HEK293 (cell line): Measurements from ENCODE around the gene DSG2.

Experiments used
- BCL11A ChIP-seq: fragments of 450-650 bp; formaldehyde crosslinking; IDR thresholded peaks from 2 replicates; pipeline ENCODE4 v1.5.1; 2016; ENCODE audit warnings: low read depth, missing biosample characterization, missing genetic modification characterization
- ZNF530 ChIP-seq: fragments of 450-650 bp; formaldehyde crosslinking; IDR thresholded peaks from 2 replicates; pipeline ENCODE4 v1.5.1; 2016; ENCODE audit warnings: low read depth, missing biosample characterization, missing genetic modification characterization
- ZNF660 ChIP-seq: fragments of 450-650 bp; IDR thresholded peaks from 2 replicates; pipeline ENCODE4 v1.5.1; 2018; ENCODE audit warnings: missing biosample characterization, mild to moderate bottlenecking, missing genetic modification characterization
- TF ChIP-seq, protein P1 (sequence below): fragments of 450-650 bp; formaldehyde crosslinking; IDR thresholded peaks from 2 replicates; pipeline ENCODE4 v1.5.1; 2016; ENCODE audit warnings: missing biosample characterization, missing genetic modification characterization

- TF ChIP-seq, protein P1, sequence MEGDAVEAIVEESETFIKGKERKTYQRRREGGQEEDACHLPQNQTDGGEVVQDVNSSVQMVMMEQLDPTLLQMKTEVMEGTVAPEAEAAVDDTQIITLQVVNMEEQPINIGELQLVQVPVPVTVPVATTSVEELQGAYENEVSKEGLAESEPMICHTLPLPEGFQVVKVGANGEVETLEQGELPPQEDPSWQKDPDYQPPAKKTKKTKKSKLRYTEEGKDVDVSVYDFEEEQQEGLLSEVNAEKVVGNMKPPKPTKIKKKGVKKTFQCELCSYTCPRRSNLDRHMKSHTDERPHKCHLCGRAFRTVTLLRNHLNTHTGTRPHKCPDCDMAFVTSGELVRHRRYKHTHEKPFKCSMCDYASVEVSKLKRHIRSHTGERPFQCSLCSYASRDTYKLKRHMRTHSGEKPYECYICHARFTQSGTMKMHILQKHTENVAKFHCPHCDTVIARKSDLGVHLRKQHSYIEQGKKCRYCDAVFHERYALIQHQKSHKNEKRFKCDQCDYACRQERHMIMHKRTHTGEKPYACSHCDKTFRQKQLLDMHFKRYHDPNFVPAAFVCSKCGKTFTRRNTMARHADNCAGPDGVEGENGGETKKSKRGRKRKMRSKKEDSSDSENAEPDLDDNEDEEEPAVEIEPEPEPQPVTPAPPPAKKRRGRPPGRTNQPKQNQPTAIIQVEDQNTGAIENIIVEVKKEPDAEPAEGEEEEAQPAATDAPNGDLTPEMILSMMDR (tag by site-specific recombination): no peak
- TF ChIP-seq ZNF530 (tag by site-specific recombination) (no peak), BCL11A (tag by site-specific recombination) (no peak), ZNF660 (tag by site-specific recombination) (no peak)
Measured at GRCh38 chr18:31497404-31497835, 557 bp upstream of the DSG2 start.
